Measurements from ENCODE around the gene YIPF4.
"Not testable (repeated sequence)": the region's sequence is repeated elsewhere in the genome, so short reads cannot be mapped to it uniquely, and the experiment has no call there.

The YIPF4 gene

DNA sequence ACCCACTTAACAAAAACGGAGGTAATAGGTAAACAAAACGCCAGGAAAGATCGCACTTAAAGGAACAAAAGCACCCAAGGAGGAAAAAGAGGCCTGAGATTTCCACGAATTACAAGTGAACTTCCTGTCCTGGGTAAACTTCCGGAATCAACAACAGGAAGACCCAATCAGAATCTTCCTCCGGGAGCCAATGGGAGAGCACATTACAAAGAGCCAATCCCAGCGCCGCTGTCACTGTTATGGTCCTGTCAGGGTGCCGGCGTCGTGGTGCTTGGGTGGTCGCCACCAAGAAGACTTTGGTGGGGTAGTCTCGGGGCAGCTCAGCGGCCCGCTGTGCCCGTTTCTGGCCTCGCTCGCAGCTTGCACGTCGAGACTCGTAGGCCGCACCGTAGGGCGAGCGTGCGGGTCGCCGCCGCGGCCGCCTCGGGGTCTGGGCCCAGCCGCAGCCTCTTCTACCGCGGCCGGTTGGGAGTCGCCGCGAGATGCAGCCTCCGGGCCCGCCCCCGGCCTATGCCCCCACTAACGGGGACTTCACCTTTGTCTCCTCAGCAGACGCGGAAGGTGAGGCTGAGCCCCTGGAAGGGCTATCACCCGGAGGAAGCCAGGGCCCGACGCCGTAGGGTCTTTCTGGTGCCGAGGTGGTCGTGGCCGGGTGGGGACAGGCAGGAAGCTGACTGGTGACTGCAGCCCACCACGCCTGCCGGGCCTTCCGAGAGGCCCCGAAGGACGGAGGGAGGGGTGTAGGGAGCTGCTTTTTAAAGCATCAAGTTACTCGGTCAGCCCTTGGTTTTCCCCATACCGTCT, at the start of gene YIPF4:
TSS of gene YIPF4 (plus strand) at position 231 of the 804 bp plus-strand sequence. CDS start at position 483, 252 bp downstream.
- peak; percentile 54 to 71 (median 56) for DNase-seq

DNA sequence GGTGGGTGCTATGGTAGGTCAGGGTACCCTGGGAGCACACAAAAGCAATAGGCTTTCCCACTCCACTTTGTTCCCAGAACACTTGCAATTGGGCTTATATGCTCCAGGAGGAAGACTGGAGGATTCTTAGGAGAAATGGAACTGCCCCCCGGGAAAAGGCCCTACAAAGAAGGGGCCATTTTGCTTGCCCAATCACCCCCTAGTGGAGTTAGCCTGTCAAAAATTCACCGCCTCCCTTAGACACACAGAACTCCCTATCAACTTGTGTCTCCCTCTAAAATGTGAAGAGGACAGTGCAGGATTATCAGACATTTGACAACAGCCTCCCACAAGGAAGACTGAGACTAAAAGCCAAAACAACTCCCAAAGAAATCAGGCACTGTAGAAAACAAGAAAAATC, 49.5 kb upstream of the YIPF4 start:
- no peak for DNase-seq

DNA sequence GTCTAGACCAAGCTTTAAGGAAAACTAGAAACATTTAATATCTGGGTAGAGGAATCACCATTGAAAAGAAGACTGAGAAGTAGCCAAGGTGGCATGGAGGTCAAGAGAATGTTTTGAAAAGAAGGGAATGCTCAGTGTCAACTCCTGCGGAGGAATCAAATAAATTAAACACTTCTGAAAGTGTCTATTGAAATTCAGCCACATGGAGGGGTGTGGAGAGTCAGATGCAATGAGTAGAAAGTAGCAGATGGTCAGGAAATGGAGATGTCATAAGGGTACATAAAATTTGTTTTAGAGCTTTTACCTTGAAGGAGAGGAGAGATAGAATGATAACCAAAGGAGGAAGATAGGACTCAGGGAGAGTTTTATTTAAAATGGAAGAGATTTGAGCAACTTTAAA, 48.1 kb upstream of the YIPF4 start:
- no peak for DNase-seq

DNA sequence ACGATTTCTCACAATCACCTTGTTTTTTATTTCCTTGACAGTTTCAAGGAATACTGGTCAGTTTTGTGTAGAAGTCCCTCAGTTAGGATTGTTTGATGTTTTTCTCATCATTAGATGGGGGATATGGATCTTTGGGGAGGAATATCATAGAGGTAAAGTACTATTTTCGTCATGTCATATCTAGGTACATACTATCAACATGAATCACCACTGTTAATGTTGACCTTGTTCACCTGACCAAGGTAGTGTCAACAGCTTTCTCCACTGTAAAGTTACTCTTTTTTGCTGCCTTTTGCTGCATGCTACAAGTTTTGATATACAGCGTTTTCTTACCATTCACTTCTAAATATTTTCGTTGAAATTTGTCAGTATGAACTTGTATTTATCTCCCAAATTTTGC, 45.7 kb upstream of the YIPF4 start:
- no peak for DNase-seq

DNA sequence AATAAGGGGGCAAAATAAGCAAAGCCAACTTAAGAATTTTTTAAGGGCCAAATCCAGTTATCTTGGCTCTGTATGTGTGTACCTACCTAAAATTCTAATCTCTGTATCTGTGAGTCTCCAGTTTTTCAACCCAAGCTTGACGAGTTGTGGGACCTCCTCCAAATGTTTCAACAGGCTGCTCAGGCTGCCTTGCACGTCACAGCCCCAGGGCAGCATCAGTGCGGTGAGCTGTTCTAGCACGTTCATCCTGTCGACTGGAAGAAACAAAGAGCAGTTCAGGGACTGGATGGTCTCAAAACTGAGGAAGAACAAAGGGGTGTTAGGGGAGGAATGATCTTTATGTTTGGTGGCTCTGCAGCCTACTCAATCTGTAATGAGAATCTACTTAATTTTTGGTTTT, 42.4 kb upstream of the YIPF4 start:
- no peak for DNase-seq

DNA sequence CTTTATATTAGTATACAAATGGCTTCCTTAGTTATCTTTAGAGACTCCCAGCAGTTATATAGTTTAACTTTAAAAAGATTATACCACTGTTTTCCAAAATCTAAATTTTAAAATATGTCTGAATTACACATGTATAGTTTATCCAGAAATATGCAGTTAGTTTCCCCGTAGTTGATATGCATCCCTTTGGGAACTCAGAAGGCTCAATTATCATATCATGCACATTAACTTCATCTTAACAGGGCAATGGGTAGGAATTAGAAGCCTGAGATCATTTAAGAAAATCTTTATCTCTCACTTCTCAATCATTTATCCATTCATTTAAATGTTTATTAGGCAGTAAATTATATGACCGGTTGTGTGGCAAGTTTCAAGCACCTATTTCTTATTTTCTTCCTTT, 40.2 kb upstream of the YIPF4 start:
- no peak for DNase-seq

DNA sequence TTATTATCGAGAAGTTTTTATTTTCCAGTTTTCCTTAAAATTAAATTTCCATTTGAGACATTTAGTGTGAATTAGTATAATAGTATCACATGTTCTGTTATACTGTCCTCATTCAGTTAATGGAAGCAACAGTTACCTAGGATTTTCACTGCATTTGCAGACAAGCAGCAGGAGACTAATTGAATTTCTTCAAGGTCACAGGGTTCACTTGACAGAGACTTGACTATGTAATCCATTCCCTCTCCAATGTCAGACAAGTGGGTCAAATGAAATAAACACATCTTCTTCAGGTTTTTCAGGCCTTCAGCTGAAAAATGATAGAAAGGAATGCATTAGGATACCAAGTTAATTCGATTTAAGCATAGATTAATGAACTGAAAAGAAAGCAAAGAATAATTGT, 39.7 kb upstream of the YIPF4 start:
- no peak for DNase-seq

DNA sequence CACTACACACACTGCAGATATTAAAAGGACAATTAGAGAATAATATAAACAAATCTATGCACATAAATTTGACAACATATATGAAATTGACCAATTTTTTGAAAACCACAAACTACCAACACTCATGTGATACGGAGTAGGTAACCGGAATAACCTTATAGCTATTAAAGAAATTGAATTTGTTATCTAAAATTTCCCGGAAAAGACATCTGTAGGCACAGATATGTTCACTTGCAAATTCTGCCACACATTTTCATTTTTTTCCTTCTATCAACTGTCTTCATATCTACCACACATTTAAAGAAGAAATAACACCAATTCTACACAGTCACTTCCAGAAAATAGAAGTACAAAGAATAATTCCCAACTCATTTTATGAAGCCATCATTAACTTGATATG, 35.4 kb upstream of the YIPF4 start:
- DNase-seq = no peak

DNA sequence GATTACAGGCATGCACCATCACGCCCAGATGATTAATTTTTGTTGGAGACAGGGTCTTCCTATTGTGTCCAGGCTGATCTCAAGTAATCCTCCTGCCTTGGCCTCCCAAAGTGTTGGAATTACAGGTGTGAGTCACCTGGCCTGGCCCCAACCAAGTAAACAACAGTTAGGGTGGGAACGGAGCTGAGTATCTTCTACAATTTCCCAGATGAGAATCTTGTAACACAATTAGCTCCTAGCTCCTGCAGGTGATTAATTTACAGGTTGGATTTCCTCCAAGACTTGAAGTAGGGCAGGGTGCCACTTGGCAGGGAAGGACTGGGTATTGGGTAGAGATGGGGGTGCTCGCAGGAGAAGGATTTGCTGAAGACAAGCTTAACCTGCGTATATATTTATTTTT, 30.8 kb upstream of the YIPF4 start:
- DNase-seq = no peak

DNA sequence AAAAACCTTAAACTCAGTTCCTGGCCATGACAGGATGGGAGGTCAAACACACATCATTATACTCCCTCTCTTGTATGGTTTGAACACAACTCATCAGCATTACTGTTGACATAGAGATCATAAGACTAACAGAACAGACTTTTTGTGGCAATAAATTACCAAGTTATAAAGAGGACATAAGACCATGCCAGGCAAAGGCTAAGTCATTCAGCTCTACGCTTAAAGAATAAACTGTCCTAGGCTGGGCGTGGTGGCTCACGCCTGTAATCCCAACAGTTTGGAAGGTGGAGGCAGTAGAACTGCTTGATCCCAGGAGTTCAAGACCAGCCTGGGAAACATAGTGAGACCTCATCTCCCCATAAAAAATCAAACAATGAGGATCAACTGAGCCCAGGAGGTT, 29.4 kb upstream of the YIPF4 start:
- DNase-seq = no peak

DNA sequence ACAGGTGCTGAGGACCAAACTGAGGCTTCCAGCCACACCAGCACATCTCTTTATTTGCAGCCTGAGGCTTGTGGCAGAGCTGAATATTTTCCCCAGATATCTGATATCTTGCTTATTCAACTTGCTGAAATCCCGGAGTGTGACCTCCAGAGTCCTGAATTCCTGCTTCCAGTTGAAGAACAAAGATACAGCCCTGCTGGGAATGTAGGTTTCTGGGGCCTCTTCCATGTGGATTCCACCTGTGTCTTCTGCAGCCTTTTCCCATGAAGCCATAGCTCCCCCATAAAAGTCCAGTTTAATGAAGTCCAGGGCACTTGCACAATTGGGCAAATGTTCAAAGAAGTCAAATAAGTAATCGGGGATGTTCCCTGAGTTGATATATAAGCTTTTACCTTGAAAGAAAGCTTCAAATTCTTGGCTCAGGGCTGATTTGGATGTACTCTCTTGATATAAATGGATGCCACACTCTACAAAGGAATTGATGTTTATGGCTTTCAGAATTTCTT, 27.9 kb upstream of the YIPF4 start:
- DNase-seq = no peak

DNA sequence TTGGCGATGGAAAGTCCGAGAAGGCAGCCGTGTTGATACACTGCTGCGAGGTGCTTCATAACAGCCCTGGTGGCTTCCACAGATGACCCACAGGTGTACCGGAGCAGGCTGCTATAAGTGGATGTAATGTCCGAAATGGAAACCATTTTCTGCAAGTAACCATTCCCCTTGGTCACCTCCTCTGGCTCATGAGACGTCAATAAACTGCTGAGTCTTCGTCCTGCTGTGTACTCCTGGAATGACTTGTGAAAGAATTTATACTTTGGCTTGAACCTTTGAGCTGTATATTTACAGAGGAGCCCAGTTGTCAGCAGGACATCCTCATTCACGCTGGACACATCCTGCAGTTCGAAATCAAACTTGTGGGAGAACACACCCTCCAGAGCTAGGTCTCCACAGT, 27.4 kb upstream of the YIPF4 start:
- DNase-seq = no peak

DNA sequence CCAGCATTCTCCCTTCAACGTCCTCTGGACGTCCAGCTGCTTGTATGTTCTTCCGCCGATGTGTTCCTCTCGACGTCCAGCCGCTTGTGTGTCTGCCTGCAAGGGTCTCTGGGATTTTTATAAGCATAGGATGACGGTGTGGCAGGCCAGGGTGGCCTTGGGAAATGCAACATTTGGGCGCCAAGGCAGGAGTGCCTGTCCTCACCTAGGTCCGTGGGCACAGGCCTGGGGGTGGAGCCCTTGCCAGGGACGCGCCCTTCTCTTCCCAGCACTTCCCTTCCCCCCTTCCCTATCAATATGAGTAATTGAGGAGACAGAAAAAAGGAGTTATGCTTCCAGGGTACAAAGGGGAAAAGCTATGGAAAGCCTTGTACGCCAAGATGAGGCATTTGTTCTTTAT, 19.5 kb upstream of the YIPF4 start:
- DNase-seq = no peak

DNA sequence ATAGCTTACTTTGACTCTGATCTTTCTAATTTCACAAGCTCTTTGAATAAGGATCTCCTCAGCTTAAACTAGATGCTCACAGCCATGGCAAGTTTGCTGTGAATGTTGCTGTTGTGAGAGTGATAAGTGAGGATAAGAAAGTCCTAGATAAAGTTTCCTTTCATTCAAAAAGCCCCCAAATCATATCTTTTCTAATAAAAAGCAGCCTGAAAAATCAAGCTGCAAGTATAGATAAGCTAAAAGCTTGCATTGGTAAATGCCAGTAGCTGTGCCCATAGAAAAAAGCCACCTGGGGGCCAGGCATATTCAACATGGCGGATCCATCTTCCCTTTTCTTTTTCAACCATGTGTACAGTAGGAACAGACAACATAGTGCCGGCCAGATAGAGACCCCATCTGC, 17.3 kb upstream of the YIPF4 start:
- no peak for DNase-seq

DNA sequence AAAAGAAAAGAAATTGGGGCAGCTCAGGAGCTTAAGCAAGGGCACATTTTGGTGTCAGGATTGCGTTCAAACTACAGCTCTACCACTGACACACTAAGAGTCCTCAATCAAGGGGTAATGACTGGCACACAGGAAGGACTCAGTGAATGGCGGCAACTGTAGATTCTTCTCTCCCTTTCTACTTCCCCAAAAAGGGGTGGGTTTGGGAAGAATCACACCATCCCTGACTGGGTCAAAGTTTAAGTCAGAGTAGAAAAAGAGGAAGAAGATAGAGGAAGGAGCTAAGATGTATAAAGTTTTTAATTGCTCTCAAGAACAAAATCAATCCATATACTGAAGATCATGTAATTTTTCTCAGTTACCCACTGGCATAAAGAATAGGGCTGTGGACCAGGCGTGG, 15.6 kb upstream of the YIPF4 start:
- no peak for DNase-seq

DNA sequence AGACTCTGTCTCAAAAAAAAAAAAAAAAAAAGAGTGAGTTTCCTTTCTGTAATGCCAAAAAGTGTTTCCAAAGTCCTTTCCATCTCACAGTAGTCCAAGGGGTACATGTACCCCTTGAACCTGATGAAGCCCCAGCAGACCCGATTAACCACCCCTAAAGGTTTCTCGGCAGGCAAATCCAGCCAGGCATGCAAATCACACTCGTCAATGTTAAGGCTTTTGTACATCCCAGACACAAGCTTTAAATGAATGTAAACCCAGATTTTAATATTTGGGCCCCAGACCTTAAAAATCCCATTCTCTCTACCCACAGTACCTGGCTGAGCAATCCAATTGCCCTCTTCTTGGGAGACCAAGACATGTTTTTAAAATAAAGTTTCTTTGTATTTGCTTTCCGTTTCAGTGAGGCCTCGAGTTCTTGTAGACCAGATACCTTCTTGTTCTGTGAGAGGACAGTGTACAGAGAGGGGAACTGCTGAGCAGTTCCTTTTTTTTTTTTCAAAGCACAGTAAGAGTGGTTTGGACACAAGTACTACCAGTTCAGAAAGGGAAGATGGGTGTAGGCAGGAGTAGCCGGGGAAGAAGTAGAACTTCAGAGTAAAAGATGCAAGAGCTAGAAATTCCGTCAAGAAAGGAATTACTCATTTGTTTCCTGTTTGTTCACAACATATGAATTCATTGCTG, 13.1 kb upstream of the YIPF4 start, which contains the start of gene NLRC4:
TSS of gene NLRC4 (minus strand) at position 465 of the 684 bp plus-strand sequence. CDS start 8,111 bp downstream, outside the sequence.
- DNase-seq = no peak

DNA sequence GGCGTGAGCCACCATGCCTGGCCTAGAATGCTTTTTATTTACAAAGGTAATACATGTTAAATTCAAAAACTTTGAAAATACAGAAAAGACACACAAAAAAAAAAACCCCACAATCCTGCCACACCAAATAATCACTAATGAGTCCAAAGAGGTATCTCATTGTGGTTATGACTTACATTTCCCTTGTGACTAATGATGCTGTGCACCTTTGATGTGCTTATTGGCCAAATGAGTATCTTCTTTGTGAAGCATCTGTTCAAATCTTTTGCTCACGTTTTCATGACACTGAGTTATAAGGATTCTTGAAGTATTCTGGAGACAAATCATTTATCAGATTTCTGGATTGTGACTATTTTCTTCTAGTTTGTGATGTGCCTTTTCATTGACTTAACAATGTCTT, 6.6 kb upstream of the YIPF4 start:
- no peak for DNase-seq

DNA sequence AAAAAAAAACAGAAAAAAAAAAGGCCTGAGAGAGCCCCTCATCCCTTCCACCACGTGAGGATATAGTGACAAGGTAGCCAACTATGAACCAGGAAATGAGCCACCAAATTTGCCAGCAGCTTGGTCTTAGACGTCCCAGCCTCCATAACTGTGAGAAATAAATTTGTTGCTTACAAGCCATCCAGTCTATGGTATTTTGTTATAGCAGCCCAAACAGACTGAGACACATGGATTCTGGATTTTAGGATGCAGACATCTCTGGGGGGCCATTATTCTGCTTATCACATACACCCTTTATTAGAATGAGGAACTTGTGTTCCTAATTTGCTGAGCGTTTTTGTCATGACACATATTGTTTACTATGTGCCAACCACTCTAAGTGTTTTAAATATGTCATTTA, 5.4 kb upstream of the YIPF4 start:
- DNase-seq = no peak

DNA sequence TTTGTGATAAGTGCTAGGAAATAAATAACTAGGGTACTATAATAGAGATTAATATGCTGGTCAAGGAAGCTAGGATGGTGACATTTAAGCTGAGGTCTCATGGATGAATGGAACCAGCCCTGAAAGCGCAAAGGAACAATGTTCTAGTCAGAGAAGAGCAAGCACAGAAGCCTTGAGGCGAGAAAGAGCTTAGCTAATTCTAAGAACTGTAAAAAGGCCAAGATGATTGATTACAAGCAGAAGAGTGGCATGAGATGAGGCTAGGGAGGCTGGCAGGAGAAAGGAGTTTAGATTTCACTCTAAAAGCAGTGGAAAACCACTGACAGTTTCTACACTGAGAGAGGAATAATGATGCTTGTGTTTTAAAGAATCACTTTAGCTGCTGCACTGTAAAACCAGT, 3.4 kb upstream of the YIPF4 start:
- no peak for DNase-seq

DNA sequence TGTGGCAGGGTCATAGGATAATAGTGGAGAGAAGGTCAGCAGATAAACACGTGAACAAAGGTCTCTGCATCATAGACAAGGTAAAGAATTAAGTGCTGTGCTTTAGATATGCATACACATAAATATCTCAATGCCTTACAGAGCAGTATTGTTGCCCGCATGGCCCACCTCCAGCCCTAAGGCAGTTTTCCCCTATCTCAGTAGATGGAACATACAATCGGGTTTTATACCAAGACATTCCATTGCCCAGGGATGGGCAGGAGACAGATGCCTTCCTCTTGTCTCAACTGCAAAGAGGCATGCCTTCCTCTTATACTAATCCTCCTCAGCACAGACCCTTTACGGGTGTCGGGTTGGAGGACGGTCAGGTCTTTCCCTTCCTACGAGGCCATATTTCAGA, 1.9 kb upstream of the YIPF4 start:
- not testable (repeated sequence) for DNase-seq

DNA sequence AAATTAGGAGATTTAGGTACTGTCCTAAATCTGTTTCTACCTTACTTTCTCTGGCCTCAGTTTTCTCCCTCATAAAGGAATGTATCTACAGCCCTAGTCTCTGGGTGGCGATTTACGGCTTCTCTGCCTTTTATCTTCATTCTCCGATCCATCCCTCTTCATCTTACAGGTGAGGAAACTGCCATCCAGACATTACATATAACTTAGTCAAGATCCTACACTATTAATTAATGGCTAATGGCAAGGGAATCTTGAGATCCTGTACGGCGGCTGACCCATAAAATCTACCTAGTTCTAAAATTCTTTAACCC, 386 bp upstream of the YIPF4 start:
- DNase-seq = no peak

DNA sequence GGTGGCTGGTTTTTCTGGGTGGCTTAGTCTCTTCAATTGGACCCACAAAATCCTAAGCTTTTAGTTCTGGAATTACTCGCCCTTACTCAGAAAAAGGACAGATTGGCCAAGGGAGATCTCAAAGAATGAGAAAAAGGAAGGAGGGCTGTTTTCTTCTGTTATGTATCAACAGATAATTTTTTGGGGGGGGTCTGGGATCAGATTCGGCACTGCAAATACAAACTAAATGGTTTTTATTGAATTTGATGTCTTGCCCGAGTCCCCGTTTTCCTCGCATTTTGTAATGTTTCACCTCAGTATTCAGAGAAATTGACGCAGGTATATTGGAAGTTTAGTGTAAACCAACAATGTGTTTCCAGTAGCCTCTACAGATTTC, 762 bp downstream of the YIPF4 start:
- no peak for DNase-seq

DNA sequence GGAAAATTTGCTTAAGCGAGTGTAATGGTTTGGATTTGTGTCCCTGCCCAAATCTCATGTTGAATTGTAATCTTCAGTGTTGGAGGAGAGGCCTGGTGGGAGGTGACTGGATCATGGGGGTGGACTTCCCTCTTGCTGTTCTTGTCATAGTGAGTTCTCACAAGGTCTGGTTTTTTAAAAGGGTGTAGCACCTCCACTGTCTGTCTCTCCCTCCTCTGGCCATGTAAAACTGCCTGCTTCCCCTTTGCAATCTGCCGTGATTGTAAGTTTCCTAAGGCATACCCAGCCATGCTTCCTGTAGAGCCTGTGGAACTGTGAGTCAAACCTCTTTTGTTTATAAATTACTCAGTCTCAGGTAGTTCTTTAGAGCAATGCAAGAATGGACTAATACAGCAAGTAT, 6.6 kb downstream of the YIPF4 start:
- DNase-seq = no peak

DNA sequence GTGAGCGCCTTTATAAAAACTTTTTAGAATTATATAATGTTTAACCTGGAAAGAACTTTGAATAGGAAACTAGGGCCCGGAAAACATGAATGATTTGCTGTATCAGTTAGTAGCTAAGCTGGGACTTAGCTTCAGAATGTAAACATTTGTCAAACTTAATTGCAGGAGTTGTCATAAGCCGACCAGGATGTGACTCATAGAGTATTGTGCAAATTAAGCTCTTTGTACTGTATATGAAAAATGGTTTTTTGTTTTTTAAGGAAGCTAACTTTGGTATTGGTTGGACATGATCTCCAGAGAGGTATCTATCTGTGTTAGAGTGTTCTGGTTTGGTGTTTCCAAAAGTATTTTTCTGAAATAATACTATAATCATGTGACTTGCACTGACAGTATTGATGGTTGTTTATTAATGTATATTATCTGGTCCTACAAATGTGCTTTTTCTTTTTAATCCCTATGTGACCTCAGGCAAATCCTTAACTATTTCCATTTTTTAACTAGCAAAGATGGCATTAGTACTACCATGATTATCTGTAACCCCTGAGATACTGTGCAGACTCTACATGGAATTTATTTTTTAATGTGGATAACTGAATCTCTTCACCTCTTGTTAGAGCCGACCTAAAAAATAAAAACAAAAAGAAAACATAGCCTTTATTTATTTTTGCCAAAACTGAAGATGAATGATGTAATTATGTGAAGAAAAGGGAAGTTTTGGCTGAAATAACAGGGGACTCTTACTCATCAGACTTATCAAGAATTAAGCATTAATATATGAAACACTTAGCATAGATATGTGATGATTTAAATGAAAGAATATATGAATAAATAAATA, 11.7 kb downstream of the YIPF4 start:
- DNase-seq = no peak
